Lower lobe of right lung (tissue), 2 donors: Measurements from ENCODE around the gene PHF14. TPM values are rescaled to one million over a fixed set of nuclear protein-coding genes. Genes with fewer than 3 reads are reported as not detected.

ENCODE experiments used
- ATAC-seq, 2 donors: fragments of 200-7000 bp; cut with Tn5 transposase; one replicate each; pipeline ENCODE4 v1.9.1; 2020 to 2022; ENCODE audit warnings: mild to moderate bottlenecking in 2 of 2, moderate library complexity in 2 of 2
- DNase-seq: peaks from one replicate; pipeline ENCODE4 v3.0.0-alpha.2; 2020
- H3K27ac ChIP-seq: fragments of 200-600 bp; one replicate; pipeline ENCODE4 v1.8.0; 2022
- H3K27me3 ChIP-seq: fragments of 200-600 bp; one replicate; pipeline ENCODE4 v1.8.0; 2022; ENCODE audit warnings: low read depth
- H3K36me3 ChIP-seq: fragments of 200-600 bp; one replicate; pipeline ENCODE4 v1.8.0; 2022; ENCODE audit warnings: mild to moderate bottlenecking
- H3K4me1 ChIP-seq: fragments of 200-600 bp; one replicate; pipeline ENCODE4 v1.8.0; 2022
- H3K4me3 ChIP-seq: fragments of 200-600 bp; one replicate; pipeline ENCODE4 v1.8.0; 2022; ENCODE audit warnings: mild to moderate bottlenecking
- H3K9me3 ChIP-seq: fragments of 200-600 bp; one replicate; pipeline ENCODE4 v1.8.0; 2022
- CTCF ChIP-seq: fragments of 200-600 bp; IDR thresholded peaks from one replicate; pipeline ENCODE4 v1.8.0; 2022; ENCODE audit warnings: antibody characterized with exemption, mild to moderate bottlenecking
- intact Hi-C: fragments of 100-400 bp; cut with DNase I; formaldehyde crosslinking; loops from one replicate; pipeline ENCODE4 v1.11.0; 2022
- total RNA-seq: library from RNA; stranded (reverse); fragmentation: NEBNext Ultra II Directional; extraction: Animal tissue kit (Norgen Biotek cat#: 25700); gene quantifications from one replicate; pipeline ENCODE4 v1.2.1, GENCODE V29; 2021
- donor health status: DM: no; HTN: yes; CAD: no; lungs with severe emphysema.

The PHF14 gene
- total RNA-seq, 1 donor from 2014 or later: 27.9 TPM

- Histone ChIP-seq H3K27me3 (no peaks in the 10 kb centered on the region), H3K4me1 (no peaks in the 10 kb centered on the region), H3K27ac (no peak overlapping the region), H3K36me3 (no peaks in the 10 kb centered on the region), H3K9me3 (no peaks in the 10 kb centered on the region), H3K4me3 (no peak overlapping the region)
- no peak for DNase-seq
- no peak for ATAC-seq
- no peak for TF ChIP-seq CTCF
- intact Hi-C loops: no loop called here
These were observed 153.6 kb downstream of the PHF14 start for GRCh38 chr7:11127114-11127785.

GRCh38 chr7:11127988-11128387, 154.3 kb downstream of the PHF14 start:
- Histone ChIP-seq H3K4me1 (no peaks in the 10 kb centered on the region), H3K27ac (no peak overlapping the region), H3K9me3 (no peaks in the 10 kb centered on the region), H3K27me3 (no peaks in the 10 kb centered on the region), H3K36me3 (no peaks in the 10 kb centered on the region), H3K4me3 (no peak overlapping the region)
- ATAC-seq (no peak), DNase-seq (no peak)
- intact Hi-C loops: no loop called here
- no peak for TF ChIP-seq CTCF

- no peak overlapping the region for H3K27ac ChIP-seq
- intact Hi-C loops: no loop called here
- no peak overlapping the region for H3K4me3 ChIP-seq
- TF ChIP-seq CTCF: no peak
- no peaks in the 10 kb centered on the region for H3K27me3 ChIP-seq
- no peaks in the 10 kb centered on the region for H3K36me3 ChIP-seq
- H3K9me3 ChIP-seq: no peaks in the 10 kb centered on the region
- H3K4me1 ChIP-seq: no peaks in the 10 kb centered on the region
- ATAC-seq: no peak
- no peak for DNase-seq
These were observed 154.8 kb downstream of the PHF14 start for GRCh38 chr7:11128498-11128897.

- Histone ChIP-seq H3K27ac (no peak overlapping the region), H3K4me1 (no peaks in the 10 kb centered on the region), H3K4me3 (no peak overlapping the region), H3K36me3 (no peaks in the 10 kb centered on the region), H3K27me3 (no peaks in the 10 kb centered on the region), H3K9me3 (no peaks in the 10 kb centered on the region)
- TF ChIP-seq CTCF: no peak
- no peak for ATAC-seq
- no peak for DNase-seq
- intact Hi-C loops: no loop called here
These were observed 156.3 kb downstream of the PHF14 start for GRCh38 chr7:11130012-11130411.

- no peak for ATAC-seq
- Histone ChIP-seq H3K27ac (no peak overlapping the region), H3K36me3 (no peaks in the 10 kb centered on the region), H3K9me3 (no peaks in the 10 kb centered on the region), H3K27me3 (no peaks in the 10 kb centered on the region), H3K4me1 (no peaks in the 10 kb centered on the region), H3K4me3 (no peak overlapping the region)
- no peak for DNase-seq
- TF ChIP-seq CTCF: no peak
- intact Hi-C loops: no loop called here
These were observed 156.9 kb downstream of the PHF14 start for GRCh38 chr7:11130601-11131000.
